Epithelial cell of esophagus (primary cell): ENCODE data around the gene NOL3.
A peak's percentile ranks its signal among the peaks of the same experiment; 100 is the strongest.

ENCODE experiments used
- DNase-seq: peaks from one replicate; pipeline ENCODE4 v3.0.0; 2010; ENCODE audit warnings: low read depth
- H3K4me3 ChIP-seq: 2 replicates; pipeline ENCODE4 v1.5.1; 2011; ENCODE audit warnings: mild to moderate bottlenecking, low read length, control low read depth
- CTCF ChIP-seq: IDR thresholded peaks from 2 replicates; pipeline ENCODE4 v1.5.1; 2011; ENCODE audit warnings: low read depth, mild to moderate bottlenecking, low read length, control low read depth, inconsistent platforms; ENCODE audit not compliant: insufficient read depth; ENCODE audit errors: missing control alignments

The NOL3 gene

GRCh38 chr16:67201411-67202345, 31.3 kb downstream of the NOL3 start:
- TF ChIP-seq CTCF, result no peak
- DNase-seq, result no peak
- H3K4me3 ChIP-seq, result no peak overlapping the region

- no peak for DNase-seq
- H3K4me3 ChIP-seq, result no peak overlapping the region
- TF ChIP-seq CTCF, result no peak
Observed at GRCh38 chr16:67202426-67202825, 32.1 kb downstream of the NOL3 start.

GRCh38 chr16:67202956-67203493, 32.7 kb downstream of the NOL3 start:
- no peak for TF ChIP-seq CTCF
- no peak overlapping the region for H3K4me3 ChIP-seq
- DNase-seq, result no peak

- H3K4me3 ChIP-seq, result no peak overlapping the region
- no peak for DNase-seq
- no peak for TF ChIP-seq CTCF
Observed at GRCh38 chr16:67204076-67204475, 33.7 kb downstream of the NOL3 start.

GRCh38 chr16:67206129-67206837, 35.9 kb downstream of the NOL3 start:
- TF ChIP-seq CTCF, result no peak
- H3K4me3 ChIP-seq, result no peak overlapping the region
- DNase-seq, result no peak

GRCh38 chr16:67206838-67207248, 36.5 kb downstream of the NOL3 start:
- DNase-seq, result peak; percentile 59
- H3K4me3 ChIP-seq, result no peak overlapping the region
- TF ChIP-seq CTCF, result no peak
